ENCODE measurements around the gene HOOK2. TPM values are rescaled to one million over a fixed set of nuclear protein-coding genes. Genes with fewer than 3 reads are reported as not detected.

The HOOK2 gene
- total RNA-seq, 1 experiment from 2014 or later, result 14.3 TPM

GRCh38 chr19:12784394-12784870 is 9.1 kb upstream of the HOOK2 start:
- DNase-seq (ENCODE audit: low read depth, low spot score) (no peak), ATAC-seq (no peak)
- no peaks in the 10 kb centered on the region for H3K36me3 ChIP-seq (ENCODE audit: control insufficient read depth, insufficient read depth, low read length)
- ChIA-PET CTCF (no interaction called here), POLR2A (no interaction called here)
- H3K27me3 ChIP-seq (ENCODE audit: control insufficient read depth, insufficient read depth, low read length), result no peaks in the 10 kb centered on the region
- intact Hi-C loops (cut with micrococcal nuclease; ENCODE audit: unreplicated experiment) (no loop called here), in situ Hi-C loops (cut with HindIII; ENCODE audit: low pct_unique_long_range_greater_than_20kb, low sequenced_read_pairs) (no loop called here)
- peak overlapping the region; percentile 12 for H3K27ac ChIP-seq (ENCODE audit: low read length)
- peaks cover 54% of the 10 kb centered on the region for H3K4me1 ChIP-seq (ENCODE audit: control insufficient read depth, insufficient read depth, low read length)
- TF ChIP-seq SIN3A (IDR thresholded peaks at IDR 0.05; ENCODE audit: borderline replicate concordance, insufficient read depth, low read depth, low read length) (no peak), CTCF (IDR thresholded peaks at IDR 0.05) (no peak), REST (IDR thresholded peaks at IDR 0.05; ENCODE audit: insufficient read depth in 1 of 2, low read depth in 2 of 2, low read length in 1 of 2) (no peak), TCF7L2 (IDR thresholded peaks at IDR 0.05; ENCODE audit: low read depth, low read length) (no peak), POLR2AphosphoS5 (IDR thresholded peaks at IDR 0.05; ENCODE audit: low read depth, low read length) (no peak)
- H3K4me3 ChIP-seq (ENCODE audit: low read depth in 2 of 2, low read length in 2 of 2), result no peak overlapping the region
- no peaks in the 10 kb centered on the region for H3K9me3 ChIP-seq (ENCODE audit: control insufficient read depth, insufficient read depth, low read depth, low read length)
- BruUV-seq (replicated peaks), result no TSS peak

- BruUV-seq (replicated peaks), result no TSS peak
- H3K36me3 ChIP-seq (ENCODE audit: control insufficient read depth, insufficient read depth, low read length), result no peaks in the 10 kb centered on the region
- TF ChIP-seq REST (IDR thresholded peaks at IDR 0.05; ENCODE audit: insufficient read depth in 1 of 2, low read depth in 2 of 2, low read length in 1 of 2) (no peak), CTCF (IDR thresholded peaks at IDR 0.05) (no peak), SIN3A (IDR thresholded peaks at IDR 0.05; ENCODE audit: borderline replicate concordance, insufficient read depth, low read depth, low read length) (no peak), TCF7L2 (IDR thresholded peaks at IDR 0.05; ENCODE audit: low read depth, low read length) (no peak), POLR2AphosphoS5 (IDR thresholded peaks at IDR 0.05; ENCODE audit: low read depth, low read length) (no peak)
- DNase-seq (ENCODE audit: low read depth, low spot score), result no peak
- intact Hi-C loops (cut with micrococcal nuclease; ENCODE audit: unreplicated experiment), result no loop called here
- peak overlapping the region; percentile 79 for H3K27ac ChIP-seq (ENCODE audit: low read length)
- no peaks in the 10 kb centered on the region for H3K9me3 ChIP-seq (ENCODE audit: control insufficient read depth, insufficient read depth, low read depth, low read length)
- ATAC-seq, result no peak
- no peak overlapping the region for H3K4me3 ChIP-seq (ENCODE audit: low read depth in 2 of 2, low read length in 2 of 2)
- no peaks in the 10 kb centered on the region for H3K27me3 ChIP-seq (ENCODE audit: control insufficient read depth, insufficient read depth, low read length)
- H3K4me1 ChIP-seq (ENCODE audit: control insufficient read depth, insufficient read depth, low read length), result peaks cover 56% of the 10 kb centered on the region
- ChIA-PET POLR2A (interaction anchor here (0.6 kb wide), 1 partner anchor 8 kb away, joined by 4 read pairs; no protein-coding TSS in a partner anchor), CTCF (no interaction called here)
- in situ Hi-C loops (cut with HindIII; ENCODE audit: low pct_unique_long_range_greater_than_20kb, low sequenced_read_pairs), result no loop called here
Measured at GRCh38 chr19:12783849-12784393, 8.6 kb upstream of the HOOK2 start.

Measured in Panc1 (cell line).